ENCODE data around the gene CCDC198.

GRCh38 chr14:57533214-57533613 lies 39.6 kb upstream of the CCDC198 start:
- TF ChIP-seq POLR2A (IDR thresholded peaks at IDR 0.05) (no peak), POLR2AphosphoS5 (IDR thresholded peaks at IDR 0.05) (no peak)
- TF ChIP-seq, protein P1, sequence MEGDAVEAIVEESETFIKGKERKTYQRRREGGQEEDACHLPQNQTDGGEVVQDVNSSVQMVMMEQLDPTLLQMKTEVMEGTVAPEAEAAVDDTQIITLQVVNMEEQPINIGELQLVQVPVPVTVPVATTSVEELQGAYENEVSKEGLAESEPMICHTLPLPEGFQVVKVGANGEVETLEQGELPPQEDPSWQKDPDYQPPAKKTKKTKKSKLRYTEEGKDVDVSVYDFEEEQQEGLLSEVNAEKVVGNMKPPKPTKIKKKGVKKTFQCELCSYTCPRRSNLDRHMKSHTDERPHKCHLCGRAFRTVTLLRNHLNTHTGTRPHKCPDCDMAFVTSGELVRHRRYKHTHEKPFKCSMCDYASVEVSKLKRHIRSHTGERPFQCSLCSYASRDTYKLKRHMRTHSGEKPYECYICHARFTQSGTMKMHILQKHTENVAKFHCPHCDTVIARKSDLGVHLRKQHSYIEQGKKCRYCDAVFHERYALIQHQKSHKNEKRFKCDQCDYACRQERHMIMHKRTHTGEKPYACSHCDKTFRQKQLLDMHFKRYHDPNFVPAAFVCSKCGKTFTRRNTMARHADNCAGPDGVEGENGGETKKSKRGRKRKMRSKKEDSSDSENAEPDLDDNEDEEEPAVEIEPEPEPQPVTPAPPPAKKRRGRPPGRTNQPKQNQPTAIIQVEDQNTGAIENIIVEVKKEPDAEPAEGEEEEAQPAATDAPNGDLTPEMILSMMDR (IDR thresholded peaks at IDR 0.05): peak in 2 of 4 experiments; percentile 11 to 14

All from gastroesophageal sphincter (tissue), 3 donors.